Mammary epithelial cell (primary cell): ENCODE measurements around the gene PACSIN3.

Experiments used
- EZH2 ChIP-seq: IDR thresholded peaks from 2 replicates; pipeline ENCODE4 v1.6.1; 2012; ENCODE audit warnings: low read length, inconsistent platforms, borderline replicate concordance
- TF ChIP-seq, protein P1 (sequence below), 2 donors: IDR thresholded peaks in 1 of 2; conservative IDR thresholded peaks in 1 of 2; 2 replicates each; pipeline ENCODE4 v1.5.1; 2011 to 2012; ENCODE audit warnings: inconsistent platforms in 2 of 2, low read length in 2 of 2, mild to moderate bottlenecking in 2 of 2, control low read depth in 1 of 2, low read depth in 1 of 2; ENCODE audit not compliant: insufficient read depth in 1 of 2; ENCODE audit errors: extremely low read depth in 1 of 2

DNA sequence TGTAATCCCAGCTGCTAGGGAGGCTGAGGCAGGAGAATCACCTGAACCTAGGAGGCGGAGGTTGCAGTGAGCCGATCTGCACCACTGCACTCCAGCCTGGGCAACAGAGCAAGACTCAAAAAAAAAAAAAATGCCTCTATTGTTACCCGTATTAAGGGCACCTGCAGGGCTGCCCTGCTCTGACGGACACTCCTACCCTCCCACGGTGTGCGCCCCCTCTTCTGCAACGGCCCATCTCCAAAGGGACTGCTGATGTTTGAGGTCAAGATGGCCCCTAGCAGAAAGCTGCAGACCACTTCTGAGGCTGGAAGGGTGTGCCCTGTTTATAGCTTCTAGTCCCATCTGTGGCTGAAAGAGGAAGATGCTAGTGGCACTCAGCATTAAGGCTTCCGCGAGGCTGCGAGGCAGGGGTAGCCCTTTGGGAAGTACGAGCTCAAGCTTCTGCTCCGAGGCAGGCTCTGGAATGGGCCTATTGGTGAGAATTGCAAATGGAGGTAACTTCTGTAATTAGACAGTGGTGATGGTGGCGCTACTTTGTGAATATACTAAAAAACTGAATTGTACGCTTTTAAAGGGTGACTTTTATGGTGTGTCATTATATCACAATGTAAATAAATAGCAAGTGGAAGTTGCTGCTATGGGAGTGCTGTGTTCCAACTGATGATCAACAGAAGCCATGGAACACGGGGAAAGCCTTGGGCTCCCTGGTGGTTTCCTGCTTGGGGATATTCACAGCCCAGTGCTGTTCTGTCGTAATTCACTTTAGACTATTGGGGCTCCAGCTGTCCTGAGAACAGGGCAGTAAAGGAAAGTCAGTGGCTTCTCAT is 33.9 kb downstream of the PACSIN3 start:
- TF ChIP-seq, protein P1, sequence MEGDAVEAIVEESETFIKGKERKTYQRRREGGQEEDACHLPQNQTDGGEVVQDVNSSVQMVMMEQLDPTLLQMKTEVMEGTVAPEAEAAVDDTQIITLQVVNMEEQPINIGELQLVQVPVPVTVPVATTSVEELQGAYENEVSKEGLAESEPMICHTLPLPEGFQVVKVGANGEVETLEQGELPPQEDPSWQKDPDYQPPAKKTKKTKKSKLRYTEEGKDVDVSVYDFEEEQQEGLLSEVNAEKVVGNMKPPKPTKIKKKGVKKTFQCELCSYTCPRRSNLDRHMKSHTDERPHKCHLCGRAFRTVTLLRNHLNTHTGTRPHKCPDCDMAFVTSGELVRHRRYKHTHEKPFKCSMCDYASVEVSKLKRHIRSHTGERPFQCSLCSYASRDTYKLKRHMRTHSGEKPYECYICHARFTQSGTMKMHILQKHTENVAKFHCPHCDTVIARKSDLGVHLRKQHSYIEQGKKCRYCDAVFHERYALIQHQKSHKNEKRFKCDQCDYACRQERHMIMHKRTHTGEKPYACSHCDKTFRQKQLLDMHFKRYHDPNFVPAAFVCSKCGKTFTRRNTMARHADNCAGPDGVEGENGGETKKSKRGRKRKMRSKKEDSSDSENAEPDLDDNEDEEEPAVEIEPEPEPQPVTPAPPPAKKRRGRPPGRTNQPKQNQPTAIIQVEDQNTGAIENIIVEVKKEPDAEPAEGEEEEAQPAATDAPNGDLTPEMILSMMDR (conservative IDR thresholded peaks at IDR 0.05 in 1 of 2, IDR thresholded peaks at IDR 0.05 in 1 of 2; ENCODE audit: extremely low read depth in 1 of 2, insufficient read depth in 1 of 2, low read depth in 1 of 2, low read length in 2 of 2): no peak
- TF ChIP-seq EZH2: no peak
